ENCODE data around the gene NEMP1.
"Not testable (repeated sequence)": the region's sequence is repeated elsewhere in the genome, so short reads cannot be mapped to it uniquely, and the experiment has no call there.

NEMP1 gene

GRCh38 chr12:57123813-57124212, 45.2 kb upstream of the NEMP1 start:
- no peak overlapping the region for H3K27ac ChIP-seq
- TF ChIP-seq CTCF (conservative IDR thresholded peaks at IDR 0.05) = no peak

GRCh38 chr12:57120718-57121117, 42.1 kb upstream of the NEMP1 start:
- not testable (repeated sequence) for H3K27ac ChIP-seq

GRCh38 chr12:57119294-57120085, 40.9 kb upstream of the NEMP1 start:
- TF ChIP-seq CTCF (conservative IDR thresholded peaks at IDR 0.05) = no peak
- H3K27ac ChIP-seq = no peak overlapping the region

- TF ChIP-seq CTCF (conservative IDR thresholded peaks at IDR 0.05) = no peak
- H3K27ac ChIP-seq = no peak overlapping the region
Measured at GRCh38 chr12:57118711-57119271, 40.2 kb upstream of the NEMP1 start.

GRCh38 chr12:57116580-57117281, 38.1 kb upstream of the NEMP1 start:
- TF ChIP-seq CTCF (conservative IDR thresholded peaks at IDR 0.05) = no peak
- H3K27ac ChIP-seq = no peak overlapping the region

GRCh38 chr12:57112492-57113294, 34.1 kb upstream of the NEMP1 start:
- peak overlapping the region; percentile 99 for H3K27ac ChIP-seq
- peak; percentile 90 for TF ChIP-seq CTCF (conservative IDR thresholded peaks at IDR 0.05)

- peak within 1 kb of the TSS; percentile 99 for H3K27ac ChIP-seq
- no peak for TF ChIP-seq CTCF (conservative IDR thresholded peaks at IDR 0.05)
Measured at GRCh38 chr12:57111031-57111734, 32.6 kb upstream of the NEMP1 start, which contains the start of gene STAT6. TSS of gene STAT6 (minus strand) at chr12:57111362. CDS start at chr12:57108278, 3,084 bp downstream.
